HCT116 (cell line): ENCODE measurements around the gene RWDD2A. TPM values are rescaled to one million over a fixed set of nuclear protein-coding genes. Genes with fewer than 3 reads are reported as not detected.

Source experiments
- ATAC-seq: fragments of 200-7000 bp; cut with Tn5 transposase; 2 replicates; pipeline ENCODE4 v1.9.1; 2020; ENCODE audit warnings: mild to moderate bottlenecking, moderate library complexity
- BruUV-seq: library from RNA; stranded (reverse); fragments of 400-500 nt; replicated peaks from 2 replicates; lab custom pipeline; 2021; lab: Mats Ljungman, UMichigan
- CTCF ChIA-PET: fragments of 300-600 bp; sonication (Branson Sonifier 250); formaldehyde crosslinking; loops from one replicate; lab custom pipeline; 2021; ENCODE audit warnings: antibody characterized with exemption; lab: Charles Lee
- POLR2A ChIA-PET: fragments of 300-600, 350-600 bp; sonication (Branson Sonifier 250); formaldehyde crosslinking; loops from one replicate; lab custom pipeline; 2021; ENCODE audit warnings: antibody characterized with exemption; lab: Charles Lee
- RAD21 ChIA-PET, 2 experiments: fragments of 300-600 bp; sonication (Branson Sonifier 250); formaldehyde crosslinking; loops; one replicate each; lab custom pipeline; 2023; ENCODE audit warnings: low total read pairs in 2 of 2; ENCODE audit not compliant: uncharacterized antibody in 2 of 2, unreplicated experiment in 2 of 2, low non-redundant PET in 1 of 2; lab: Charles Lee
- DNase-seq: peaks from one replicate; pipeline ENCODE4 v3.0.0-alpha.2; 2010; ENCODE audit warnings: low read depth, low spot score
- H2AFZ ChIP-seq: fragments of 200-600 bp; shearing (Covaris generic), sonication (generic); 2 replicates; pipeline ENCODE4 v1.6.1; 2017; ENCODE audit warnings: low read depth, mixed run types, mixed read lengths, antibody characterized with exemption, low read length; ENCODE audit not compliant: poor library complexity, severe bottlenecking
- H3K27ac ChIP-seq: 2 replicates; pipeline ENCODE4 v1.5.1; 2012; ENCODE audit warnings: low read depth, low read length
- H3K27me3 ChIP-seq: fragments of 200-600 bp; sonication (generic); 2 replicates; pipeline ENCODE4 v1.6.1; 2016; ENCODE audit warnings: mixed run types, low read length, mixed read lengths; ENCODE audit not compliant: insufficient read depth
- H3K36me3 ChIP-seq, 2 experiments: fragments of 200-500 bp in 1 of 2; fragments of 200-600 bp in 1 of 2; sonication (Bioruptor generic) in 1 of 2; sonication (generic) in 1 of 2; 2 replicates each; pipeline versions ENCODE4 v1.5.1 to v1.6.1; 2014 to 2016; ENCODE audit warnings: low read length in 2 of 2, inconsistent platforms in 1 of 2, mixed read lengths in 1 of 2, mixed run types in 1 of 2; ENCODE audit not compliant: insufficient read depth in 2 of 2, control insufficient read depth in 1 of 2
- H3K4me1 ChIP-seq, 2 experiments: fragments of 200-600 bp in 1 of 2; sonication (generic) in 1 of 2; 2 replicates each; pipeline versions ENCODE4 v1.5.1 to v1.6.1; 2012 to 2017; ENCODE audit warnings: low read length in 2 of 2, inconsistent platforms in 1 of 2, mild to moderate bottlenecking in 1 of 2, mixed read lengths in 1 of 2, mixed run types in 1 of 2, moderate library complexity in 1 of 2; ENCODE audit not compliant: insufficient read depth in 2 of 2, control insufficient read depth in 1 of 2
- H3K4me2 ChIP-seq: fragments of 200-600 bp; sonication (generic); 2 replicates; pipeline ENCODE4 v1.6.1; 2017; ENCODE audit warnings: mixed run types, low read length, mixed read lengths
- H3K4me3 ChIP-seq, 2 experiments: fragments of 200-600 bp in 1 of 2; sonication (generic) in 1 of 2; replicated peaks in 1 of 2; 2 replicates each; pipeline ENCODE4 v1.5.1; 2011 to 2016; ENCODE audit warnings: low read length in 2 of 2, control low read depth in 1 of 2, low read depth in 1 of 2, mild to moderate bottlenecking in 1 of 2, mixed read lengths in 1 of 2, mixed run types in 1 of 2
- H3K79me2 ChIP-seq: fragments of 200-600 bp; sonication (generic); 2 replicates; pipeline ENCODE4 v1.6.1; 2017; ENCODE audit warnings: mild to moderate bottlenecking, mixed run types, low read length, moderate library complexity, mixed read lengths; ENCODE audit not compliant: insufficient read depth
- H3K9ac ChIP-seq: fragments of 200-600 bp; sonication (generic); 2 replicates; pipeline ENCODE4 v1.6.1; 2016; ENCODE audit warnings: low read length, mixed read lengths
- H3K9me2 ChIP-seq: fragments of 200-600 bp; sonication (generic), shearing (Covaris generic); 2 replicates; pipeline ENCODE4 v1.6.1; 2017; ENCODE audit warnings: mixed run types, mild to moderate bottlenecking, moderate library complexity; ENCODE audit not compliant: insufficient read depth
- H3K9me3 ChIP-seq, 2 experiments: fragments of 200-500 bp in 1 of 2; fragments of 200-600 bp in 1 of 2; sonication (Bioruptor generic) in 1 of 2; sonication (generic) in 1 of 2; 2 replicates each; pipeline ENCODE4 v1.6.1; 2014 to 2017; ENCODE audit warnings: low read length in 2 of 2, mixed read lengths in 2 of 2, inconsistent platforms in 1 of 2, low read depth in 1 of 2, mild to moderate bottlenecking in 1 of 2, mixed run types in 1 of 2, moderate library complexity in 1 of 2; ENCODE audit not compliant: control insufficient read depth in 1 of 2, insufficient read depth in 1 of 2
- H4K20me1 ChIP-seq: fragments of 200-600 bp; sonication (generic), shearing (Covaris generic); 2 replicates; pipeline ENCODE4 v1.6.1; 2017; ENCODE audit warnings: mixed run types, mild to moderate bottlenecking, moderate library complexity; ENCODE audit not compliant: insufficient read depth
- EGR1 ChIP-seq: IDR thresholded peaks from 2 replicates; pipeline ENCODE4 v1.6.1; 2012; ENCODE audit warnings: low read depth
- ELF1 ChIP-seq: IDR thresholded peaks from 2 replicates; pipeline ENCODE4 v1.6.1; 2012; ENCODE audit warnings: low read depth, borderline replicate concordance
- EZH2 ChIP-seq: fragments of 200-600 bp; sonication (generic); IDR thresholded peaks from 2 replicates; pipeline ENCODE4 v1.6.1; 2017; ENCODE audit warnings: antibody characterized with exemption, mixed run types
- EZH2phosphoT487 ChIP-seq: fragments of 200-600 bp; IDR thresholded peaks from 2 replicates; pipeline ENCODE4 v1.6.1; 2018; ENCODE audit warnings: antibody characterized with exemption, borderline replicate concordance
- FOSL1 ChIP-seq: IDR thresholded peaks from 2 replicates; pipeline ENCODE4 v1.6.1; 2012; ENCODE audit warnings: low read depth
- JUND ChIP-seq: IDR thresholded peaks from 2 replicates; pipeline ENCODE4 v1.6.1; 2012
- POLR2A ChIP-seq: IDR thresholded peaks from 2 replicates; pipeline ENCODE4 v1.7.0; 2011; ENCODE audit warnings: borderline replicate concordance; ENCODE audit not compliant: insufficient read depth, insufficient read length; ENCODE audit errors: extremely low read depth
- POLR2AphosphoS5 ChIP-seq: IDR thresholded peaks from 2 replicates; pipeline ENCODE4 v1.6.1; 2011; ENCODE audit warnings: mild to moderate bottlenecking, low read depth, low read length, moderate library complexity
- RAD21 ChIP-seq: IDR thresholded peaks from 2 replicates; pipeline ENCODE4 v1.6.1; 2012; ENCODE audit warnings: low read depth, mild to moderate bottlenecking
- SIN3A ChIP-seq: IDR thresholded peaks from 2 replicates; pipeline ENCODE4 v1.6.1; 2012; ENCODE audit warnings: low read depth
- SRF ChIP-seq: IDR thresholded peaks from 2 replicates; pipeline ENCODE4 v1.6.1; 2012; ENCODE audit warnings: low read depth
- ZNF274 ChIP-seq: fragments of 200-500 bp; sonication (Bioruptor generic); IDR thresholded peaks from 2 replicates; pipeline ENCODE4 v1.6.1; 2014; ENCODE audit warnings: mild to moderate bottlenecking, low read depth, low read length, inconsistent platforms
- intact Hi-C: fragments of 100-400 bp; cut with micrococcal nuclease; formaldehyde crosslinking; loops from 2 replicates; pipeline ENCODE4 v1.10.0; 2022
- total RNA-seq: library from RNA; stranded (reverse); gene quantifications from one replicate; pipeline ENCODE4 v1.2.1, GENCODE V29; 2021; ENCODE audit not compliant: unreplicated experiment
- TF ChIP-seq, protein P1 (sequence below): IDR thresholded peaks from 2 replicates; pipeline ENCODE4 v1.6.1; 2011; ENCODE audit warnings: mild to moderate bottlenecking, low read length, moderate library complexity; ENCODE audit not compliant: insufficient replicate concordance; ENCODE audit errors: extremely low read depth
- TF ChIP-seq, protein P2 (sequence below): IDR thresholded peaks from 2 replicates; pipeline ENCODE4 v1.6.1; 2012; ENCODE audit warnings: low read depth

RWDD2A gene
- total RNA-seq, 1 experiment from 2014 or later = 3.6 TPM

DNA sequence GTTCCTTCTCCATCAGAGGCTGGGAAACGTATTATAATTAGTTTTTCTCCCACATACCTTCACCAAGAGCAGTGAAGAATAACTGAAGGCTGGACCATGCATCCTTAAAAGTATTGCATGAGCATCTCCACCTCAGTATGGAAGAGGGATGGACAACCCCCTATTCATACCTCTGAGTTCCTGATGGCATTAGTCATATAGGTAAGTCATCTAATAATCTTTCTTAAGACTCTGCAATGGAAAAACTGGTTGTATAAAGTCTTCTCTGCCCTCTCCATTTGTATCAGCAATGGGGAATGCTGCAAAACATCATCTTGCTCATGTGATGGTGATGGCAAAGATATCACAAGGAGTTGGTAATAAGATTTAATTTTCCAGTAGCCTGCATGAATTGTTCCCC is 24.6 kb upstream of the RWDD2A start (continued):
- TF ChIP-seq RAD21 (no peak), POLR2A (no peak), ZNF274 (no peak), SRF (no peak), EZH2phosphoT487 (no peak), FOSL1 (no peak)

DNA sequence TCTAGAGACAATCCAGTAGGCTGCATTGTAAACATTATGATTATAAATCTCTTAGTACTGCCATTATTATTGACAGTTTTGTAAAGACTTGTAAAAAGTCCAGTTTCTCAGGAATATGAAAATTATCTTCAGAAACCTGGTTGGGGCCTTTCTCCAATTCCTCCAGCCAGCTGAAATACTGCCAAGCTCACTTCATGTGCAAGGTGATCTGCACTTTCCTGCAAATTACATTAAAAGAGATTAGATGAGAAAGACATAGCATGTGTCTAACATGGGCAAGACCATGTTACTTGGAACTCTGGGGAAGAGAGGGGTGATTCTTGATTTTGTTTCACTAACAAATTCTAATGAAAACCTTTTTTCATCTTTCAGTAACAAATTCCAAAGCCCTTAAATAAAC is 24.1 kb upstream of the RWDD2A start:
- Histone ChIP-seq H3K9me2 (no peaks in the 10 kb centered on the region), H3K4me2 (no peak overlapping the region), H3K79me2 (no peaks in the 10 kb centered on the region), H3K4me1 (no peaks in the 10 kb centered on the region), H3K9ac (no peak overlapping the region), H3K36me3 (peaks cover 37 to 53% of the 10 kb centered on the region in 2 experiments), H3K9me3 (no peaks in the 10 kb centered on the region), H3K27me3 (no peaks in the 10 kb centered on the region), H3K4me3 (no peak overlapping the region), H4K20me1 (no peaks in the 10 kb centered on the region), H3K27ac (no peak overlapping the region), H2AFZ (no peak overlapping the region)
- no peak for DNase-seq
- ATAC-seq = no peak
- intact Hi-C loops = no loop called here
- CTCF ChIA-PET = no interaction called here
- TF ChIP-seq, protein P1, sequence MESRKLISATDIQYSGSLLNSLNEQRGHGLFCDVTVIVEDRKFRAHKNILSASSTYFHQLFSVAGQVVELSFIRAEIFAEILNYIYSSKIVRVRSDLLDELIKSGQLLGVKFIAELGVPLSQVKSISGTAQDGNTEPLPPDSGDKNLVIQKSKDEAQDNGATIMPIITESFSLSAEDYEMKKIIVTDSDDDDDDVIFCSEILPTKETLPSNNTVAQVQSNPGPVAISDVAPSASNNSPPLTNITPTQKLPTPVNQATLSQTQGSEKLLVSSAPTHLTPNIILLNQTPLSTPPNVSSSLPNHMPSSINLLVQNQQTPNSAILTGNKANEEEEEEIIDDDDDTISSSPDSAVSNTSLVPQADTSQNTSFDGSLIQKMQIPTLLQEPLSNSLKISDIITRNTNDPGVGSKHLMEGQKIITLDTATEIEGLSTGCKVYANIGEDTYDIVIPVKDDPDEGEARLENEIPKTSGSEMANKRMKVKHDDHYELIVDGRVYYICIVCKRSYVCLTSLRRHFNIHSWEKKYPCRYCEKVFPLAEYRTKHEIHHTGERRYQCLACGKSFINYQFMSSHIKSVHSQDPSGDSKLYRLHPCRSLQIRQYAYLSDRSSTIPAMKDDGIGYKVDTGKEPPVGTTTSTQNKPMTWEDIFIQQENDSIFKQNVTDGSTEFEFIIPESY = no peak
- no peak for TF ChIP-seq POLR2AphosphoS5
- TF ChIP-seq SIN3A = no peak
- TF ChIP-seq JUND = no peak
- no peak for TF ChIP-seq EZH2
- TF ChIP-seq RAD21 = no peak
- no peak for TF ChIP-seq FOSL1
- no peak for TF ChIP-seq EGR1
- no peak for TF ChIP-seq ZNF274
- no peak for TF ChIP-seq ELF1
- TF ChIP-seq EZH2phosphoT487 = no peak
- no peak for TF ChIP-seq POLR2A
- TF ChIP-seq, protein P2, sequence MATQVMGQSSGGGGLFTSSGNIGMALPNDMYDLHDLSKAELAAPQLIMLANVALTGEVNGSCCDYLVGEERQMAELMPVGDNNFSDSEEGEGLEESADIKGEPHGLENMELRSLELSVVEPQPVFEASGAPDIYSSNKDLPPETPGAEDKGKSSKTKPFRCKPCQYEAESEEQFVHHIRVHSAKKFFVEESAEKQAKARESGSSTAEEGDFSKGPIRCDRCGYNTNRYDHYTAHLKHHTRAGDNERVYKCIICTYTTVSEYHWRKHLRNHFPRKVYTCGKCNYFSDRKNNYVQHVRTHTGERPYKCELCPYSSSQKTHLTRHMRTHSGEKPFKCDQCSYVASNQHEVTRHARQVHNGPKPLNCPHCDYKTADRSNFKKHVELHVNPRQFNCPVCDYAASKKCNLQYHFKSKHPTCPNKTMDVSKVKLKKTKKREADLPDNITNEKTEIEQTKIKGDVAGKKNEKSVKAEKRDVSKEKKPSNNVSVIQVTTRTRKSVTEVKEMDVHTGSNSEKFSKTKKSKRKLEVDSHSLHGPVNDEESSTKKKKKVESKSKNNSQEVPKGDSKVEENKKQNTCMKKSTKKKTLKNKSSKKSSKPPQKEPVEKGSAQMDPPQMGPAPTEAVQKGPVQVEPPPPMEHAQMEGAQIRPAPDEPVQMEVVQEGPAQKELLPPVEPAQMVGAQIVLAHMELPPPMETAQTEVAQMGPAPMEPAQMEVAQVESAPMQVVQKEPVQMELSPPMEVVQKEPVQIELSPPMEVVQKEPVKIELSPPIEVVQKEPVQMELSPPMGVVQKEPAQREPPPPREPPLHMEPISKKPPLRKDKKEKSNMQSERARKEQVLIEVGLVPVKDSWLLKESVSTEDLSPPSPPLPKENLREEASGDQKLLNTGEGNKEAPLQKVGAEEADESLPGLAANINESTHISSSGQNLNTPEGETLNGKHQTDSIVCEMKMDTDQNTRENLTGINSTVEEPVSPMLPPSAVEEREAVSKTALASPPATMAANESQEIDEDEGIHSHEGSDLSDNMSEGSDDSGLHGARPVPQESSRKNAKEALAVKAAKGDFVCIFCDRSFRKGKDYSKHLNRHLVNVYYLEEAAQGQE = no peak
- no peak for TF ChIP-seq SRF
- no TSS peak for BruUV-seq
- RAD21 ChIA-PET = no interaction called here
- POLR2A ChIA-PET = no interaction called here
